ENCODE results near the gene SMCO2.
A peak's percentile ranks its signal among the peaks of the same experiment; 100 is the strongest.

SMCO2 gene

GRCh38 chr12:27504507-27504906 lies 58.0 kb downstream of the SMCO2 start:
- DNase-seq: no peak

DNA sequence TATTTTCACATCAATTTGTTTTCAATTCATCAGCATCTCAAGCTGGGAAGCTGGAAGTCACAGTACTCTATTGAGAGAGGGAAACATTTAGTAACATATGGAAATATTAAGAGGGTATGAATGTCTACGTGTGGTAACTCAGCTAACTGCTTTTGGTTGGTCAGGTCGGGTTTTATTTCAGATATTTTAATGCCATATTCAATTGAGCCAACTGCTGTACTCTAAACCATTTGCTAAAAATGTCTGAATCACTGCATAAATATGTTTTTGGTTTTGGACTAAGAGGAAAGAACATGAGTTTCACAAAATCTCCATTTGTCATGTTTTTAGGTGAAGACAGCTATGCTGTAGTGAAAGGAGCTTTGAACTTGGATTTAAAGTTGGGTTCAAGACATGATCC lies 58.6 kb downstream of the SMCO2 start:
- no peak for DNase-seq

GRCh38 chr12:27505761-27506160 lies 59.2 kb downstream of the SMCO2 start:
- DNase-seq: peak; percentile 22

GRCh38 chr12:27506645-27507189 lies 60.2 kb downstream of the SMCO2 start:
- no peak for DNase-seq

- DNase-seq: no peak
These were observed 62.3 kb downstream of the SMCO2 start for GRCh38 chr12:27508736-27509431.

DNA sequence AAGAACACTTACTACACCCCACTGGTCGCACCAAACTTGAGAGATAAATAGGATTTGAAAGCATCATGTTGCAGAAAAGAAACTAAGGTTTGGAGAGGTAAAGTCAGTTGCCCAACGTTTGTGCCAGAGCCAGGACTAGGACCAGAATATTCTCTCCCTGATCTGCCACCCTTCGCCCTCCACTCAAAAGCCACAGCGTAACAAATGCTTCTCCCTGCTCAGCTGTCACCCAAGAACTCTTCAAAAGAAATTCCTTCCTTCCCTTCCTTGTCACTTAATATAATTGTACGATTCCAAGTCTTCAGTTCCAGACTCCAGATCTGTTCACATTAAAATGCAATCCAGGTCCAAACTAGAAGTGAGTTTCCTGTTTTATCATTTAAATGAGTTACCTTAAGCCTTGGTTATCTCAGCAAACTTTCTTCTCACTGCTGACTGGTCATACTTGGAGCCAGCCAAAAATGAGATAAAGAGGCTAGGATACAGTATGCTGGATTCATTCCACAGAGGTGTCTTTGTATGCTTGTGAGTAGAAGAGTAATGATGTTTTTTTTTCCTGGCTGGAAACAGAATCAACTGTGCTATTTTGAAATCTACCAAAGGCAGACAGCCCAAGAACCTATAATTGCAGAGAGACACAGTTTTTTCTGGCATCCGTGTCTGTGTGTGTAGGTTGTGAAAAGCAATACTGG lies 64.6 kb downstream of the SMCO2 start:
- DNase-seq: no peak

GRCh38 chr12:27511723-27512045 lies 65.1 kb downstream of the SMCO2 start:
- no peak for DNase-seq

- no peak for DNase-seq
These were observed 66.8 kb downstream of the SMCO2 start for GRCh38 chr12:27513155-27513824.

- DNase-seq: no peak
These were observed 69.1 kb downstream of the SMCO2 start for GRCh38 chr12:27515671-27516070.

- no peak for DNase-seq
These were observed 70.1 kb downstream of the SMCO2 start for GRCh38 chr12:27516625-27517024.

- DNase-seq: no peak
These were observed 71.0 kb downstream of the SMCO2 start for GRCh38 chr12:27517546-27517945.

DNA sequence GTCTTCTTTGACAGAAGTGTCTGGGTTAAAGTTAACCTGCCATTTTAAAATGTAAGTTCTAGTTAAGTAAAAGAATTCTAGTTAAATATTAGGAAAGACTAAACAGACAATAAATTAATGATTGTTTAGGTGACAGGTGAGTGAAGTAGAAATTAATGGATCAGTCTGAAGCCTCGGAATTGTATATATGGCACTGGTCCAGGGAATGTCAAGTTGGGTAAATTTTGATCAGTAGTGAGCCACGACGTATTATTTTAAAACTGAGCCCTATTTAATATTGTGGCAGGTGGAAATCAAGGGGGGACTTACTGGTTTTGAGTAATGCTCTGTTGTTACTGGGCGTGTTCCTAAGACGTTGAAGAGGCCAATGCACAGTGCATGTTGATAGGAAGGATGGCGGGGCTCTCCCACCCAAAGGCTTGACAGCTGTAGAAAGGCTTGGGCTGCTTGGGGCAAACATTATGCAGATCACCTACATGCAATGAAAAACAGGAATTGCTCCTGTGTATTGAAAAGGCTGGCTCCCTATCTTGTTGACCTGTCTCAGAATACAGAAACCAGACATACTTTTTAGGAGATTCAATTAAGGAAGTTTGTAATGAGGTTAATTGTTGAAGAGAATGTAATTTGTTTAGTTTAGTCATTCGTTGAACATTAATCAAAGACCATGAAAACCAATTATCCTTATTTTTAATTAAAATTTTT lies 71.6 kb downstream of the SMCO2 start:
- DNase-seq: no peak

DNA sequence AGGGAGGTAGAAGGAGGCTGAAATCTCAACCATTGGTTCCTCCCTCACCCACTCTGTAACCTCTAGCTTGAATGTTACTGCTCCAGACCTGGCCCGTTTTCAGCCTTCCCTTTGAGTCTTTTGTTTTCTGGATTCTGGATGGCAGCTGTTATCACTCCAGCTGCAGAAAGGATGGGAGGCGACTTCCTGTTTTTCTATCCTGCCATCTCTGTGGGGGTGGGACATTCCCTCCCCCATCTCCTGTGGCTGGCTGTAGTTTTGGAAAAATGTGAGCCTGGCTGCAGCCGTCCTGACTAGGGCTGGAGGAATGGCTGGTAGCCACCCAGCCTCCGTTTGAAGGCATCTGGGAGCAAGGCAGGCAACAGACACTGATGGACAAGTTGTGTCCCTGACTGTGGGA lies 74.5 kb downstream of the SMCO2 start:
- peak; percentile 4 for DNase-seq

- no peak for DNase-seq
These were observed 75.4 kb downstream of the SMCO2 start for GRCh38 chr12:27521981-27522380.

DNA sequence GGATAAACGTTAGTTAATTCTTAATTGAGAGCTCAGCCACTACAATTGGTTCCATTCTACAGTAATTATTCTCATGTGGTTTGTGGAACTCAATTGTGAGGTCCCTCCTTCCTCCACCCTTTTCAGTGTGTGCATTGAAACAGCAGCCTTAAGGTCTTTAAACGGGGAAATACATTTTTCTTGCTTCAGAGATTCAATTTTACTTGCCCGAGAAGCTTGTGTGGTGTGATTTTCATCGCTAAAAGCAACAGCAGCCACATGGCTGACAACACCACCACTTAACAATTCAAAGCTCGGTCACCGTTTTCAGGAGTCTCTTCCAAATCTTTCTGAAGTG lies 76.7 kb downstream of the SMCO2 start:
- DNase-seq: no peak

GRCh38 chr12:27523642-27524493 lies 77.3 kb downstream of the SMCO2 start, which contains the start of gene PPFIBP1:
TSS of gene PPFIBP1 (plus strand) at chr12:27524206. CDS start at chr12:27633397, 109,191 bp downstream.
- DNase-seq: peak; percentile 91

DNA sequence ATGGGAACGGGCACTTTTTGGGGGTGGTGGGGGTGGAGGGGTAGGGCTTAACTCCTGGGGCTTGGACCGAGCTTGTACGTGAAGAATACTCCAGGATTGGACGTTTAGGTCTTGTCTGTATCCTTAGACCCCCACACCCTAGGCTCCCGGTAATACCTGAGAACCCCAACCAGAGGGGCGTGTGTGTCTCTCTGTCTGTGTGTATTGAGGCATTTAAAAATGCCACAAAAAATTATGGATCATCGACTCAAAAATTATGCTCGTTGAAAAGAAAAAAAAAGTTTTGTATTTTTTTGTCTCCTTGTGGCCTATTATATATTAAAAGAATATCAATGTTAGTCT lies 77.9 kb downstream of the SMCO2 start:
- DNase-seq: no peak

- no peak for DNase-seq
These were observed 78.6 kb downstream of the SMCO2 start for GRCh38 chr12:27524839-27525753.

- DNase-seq: no peak
These were observed 81.0 kb downstream of the SMCO2 start for GRCh38 chr12:27527512-27527911.

- DNase-seq: no peak
These were observed 82.3 kb downstream of the SMCO2 start for GRCh38 chr12:27528788-27529187.

DNA sequence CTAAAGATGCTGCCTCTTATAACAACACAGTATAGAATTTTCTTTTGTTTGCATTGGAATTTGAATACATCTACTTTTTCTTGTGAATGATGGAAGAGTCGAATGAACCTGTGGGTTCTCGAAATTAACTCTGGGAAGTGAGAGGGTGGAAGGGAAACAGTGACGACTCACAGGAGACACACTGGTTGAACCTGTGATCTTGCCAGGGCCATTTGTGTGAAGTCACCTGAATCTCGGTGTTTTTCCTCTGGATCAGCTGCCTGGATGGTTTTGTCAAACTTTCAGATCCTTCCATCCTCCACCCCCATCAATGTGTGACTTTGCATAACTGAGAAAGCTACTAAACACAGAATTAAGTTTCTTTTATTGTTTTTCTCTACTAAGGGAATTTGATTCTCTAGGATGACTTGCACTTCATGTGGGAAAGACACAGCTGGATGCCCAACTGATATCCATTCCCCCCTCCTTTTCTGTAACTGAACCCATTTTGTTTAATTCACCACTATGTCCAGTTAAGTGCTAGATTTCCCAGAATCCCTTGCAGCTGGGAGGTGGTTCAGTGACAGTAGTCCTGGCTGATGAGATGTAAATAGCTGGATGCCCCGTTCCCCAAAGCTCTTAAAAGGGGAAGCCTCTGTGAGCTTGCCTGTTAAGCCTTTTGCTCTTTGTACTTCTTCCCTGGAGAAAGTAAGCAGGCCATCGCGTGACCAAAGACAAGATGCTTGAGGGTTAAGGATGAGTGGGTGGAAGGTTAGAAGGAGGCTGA lies 83.8 kb downstream of the SMCO2 start:
- DNase-seq: no peak

Data from DMS 273 treated with DMSO at 0.1 percent for 48 hours (cell line).